A549 treated with Hydrocortisone at 1 μM for 4 hours (cell line): ENCODE measurements around the gene TEK. TPM values are rescaled to one million over a fixed set of nuclear protein-coding genes. Genes with fewer than 3 reads are reported as not detected.

Experiments
- total RNA-seq: library from RNA; stranded (reverse); fragments of 200-300 nt; extraction: Qiagen RNA extraction; gene quantifications from 5 replicates; pipeline ENCODE4 v1.2.3, GENCODE V29; 2022

The TEK gene
- total RNA-seq, result 0.09 to 0.15 TPM (median 0.12 TPM) in 5 replicates

GRCh38 chr9:27108981-27109541, at the start of gene TEK:
TEK (plus strand) TSS chr9:27109225; CDS start chr9:27109591, 366 bp downstream.

Other genes with a start within 250 kb of the TEK start
- 17.2 to 26.7 TPM (median 23.5 TPM) in 5 replicates for gene CAAP1, start 216.4 kb upstream of the TEK start, total RNA-seq
- gene PLAA, start 162.0 kb upstream of the TEK start, total RNA-seq, result 28.2 to 41.4 TPM (median 31.3 TPM) in 5 replicates
- gene IFT74, start 152.8 kb upstream of the TEK start, total RNA-seq, result 11.6 to 15.5 TPM (median 12.9 TPM) in 5 replicates
- gene LRRC19, start 103.6 kb upstream of the TEK start, total RNA-seq, result not detected in 5 replicates
- not detected in 5 replicates for gene EQTN, start 187.9 kb downstream of the TEK start, total RNA-seq